Heart left ventricle (tissue), 13 donors: ENCODE data around the gene ARHGEF17.

Experiments used
- CTCF ChIP-seq, 12 donors: fragments of 200-600 bp; sonication (generic) in 4 of 12; IDR thresholded peaks; one replicate each; pipeline versions ENCODE4 v1.5.0 to v1.8.0; 2018 to 2022; ENCODE audit warnings: antibody characterized with exemption in 12 of 12, mild to moderate bottlenecking in 5 of 12
- POLR2A ChIP-seq, 2 donors: fragments of 450-650 bp; IDR thresholded peaks; one replicate each; pipeline ENCODE4 v1.6.1; 2017; ENCODE audit warnings: antibody characterized with exemption in 2 of 2, mild to moderate bottlenecking in 2 of 2, moderate library complexity in 2 of 2
- donor health status: ischemic (EF 13 %, LVEDD 7.1; RV severe dilation, severe dysfunction).
- donor health status: DM: no; HTN: yes; CAD: no.
- donor health status: DM: no; HTN: no; CAD: no.
- donor health status: ischemic (EF 25% LVEDD 6.9; RV normal size, moderate dysfunction).
- donor health status: ischemic (EF 25% LVEDD 5.7; RV mildly dilated, moderate dysfunction).
- donor health status: ischemic (EF 35%, LVEDD 5.7; RV mildly dilated, moderate dysfunction).
- donor health status: nonischemic (EF 11% LVEDD 7.7; RV severe dilation, severe dysfunction).
- donor health status: DM: yes; HTN: yes; CAD: no.
- donor health status: PGD.
- donor health status: ischemic (EF 29% LVEDD 5.4; RV normal size, mild dysfunction).
- donor health status: nonischemic (EF 23%, LVEDD 6.1; RV moderate dilation, normal function).

DNA sequence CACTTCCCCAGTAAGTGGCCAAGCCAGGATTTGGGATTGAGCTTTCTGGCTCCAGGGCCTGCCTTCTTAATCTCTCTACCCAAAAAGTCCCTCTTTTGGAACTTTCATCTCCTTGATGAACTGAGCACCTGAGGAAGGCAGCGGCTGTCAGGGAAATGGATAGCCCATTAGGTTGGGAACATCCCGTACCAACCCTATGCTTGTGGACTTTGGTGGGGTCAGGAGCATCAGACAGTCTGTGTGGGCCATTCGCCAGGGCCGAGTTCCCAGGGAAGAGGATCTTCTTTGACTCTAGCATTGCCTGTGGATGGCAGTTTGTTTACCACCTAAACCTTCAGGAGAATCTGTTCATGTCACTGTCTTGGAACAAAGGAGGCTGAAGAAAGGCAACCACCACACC lies 30.2 kb downstream of the ARHGEF17 start:
- no peak for TF ChIP-seq CTCF (IDR thresholded peaks at IDR 0.05)
- no peak for TF ChIP-seq POLR2A (IDR thresholded peaks at IDR 0.05)
